Aorta (tissue), 5 donors: ENCODE results near the gene CRLF3. TPM values are rescaled to one million over a fixed set of nuclear protein-coding genes. Genes with fewer than 3 reads are reported as not detected.

Source experiments
- ATAC-seq: fragments of 200-7000 bp; cut with Tn5 transposase; one replicate; pipeline ENCODE4 v1.9.1; 2022; ENCODE audit warnings: moderate library complexity; ENCODE audit not compliant: low FRiP score
- DNase-seq, 2 donors: peaks; one replicate each; pipeline ENCODE4 v3.0.0-alpha.2; 2020
- H3K27ac ChIP-seq, 2 donors: one replicate each; pipeline ENCODE4 v1.5.1; 2013; ENCODE audit warnings: low read length in 2 of 2, mild to moderate bottlenecking in 2 of 2, moderate library complexity in 2 of 2, control low read depth in 1 of 2, inconsistent platforms in 1 of 2, low read depth in 1 of 2
- H3K27me3 ChIP-seq, 2 donors: one replicate each; pipeline ENCODE4 v1.6.1; 2013; ENCODE audit warnings: control low read depth in 1 of 2, low read length in 1 of 2, mild to moderate bottlenecking in 1 of 2, moderate library complexity in 1 of 2; ENCODE audit not compliant: insufficient read depth in 2 of 2, control insufficient read depth in 1 of 2
- H3K36me3 ChIP-seq, 2 donors: one replicate each; pipeline ENCODE4 v1.6.1; 2013; ENCODE audit warnings: control low read depth in 1 of 2, low read length in 1 of 2, mild to moderate bottlenecking in 1 of 2; ENCODE audit not compliant: insufficient read depth in 2 of 2, control insufficient read depth in 1 of 2
- H3K4me1 ChIP-seq, 2 donors: one replicate each; pipeline ENCODE4 v1.6.1; 2013; ENCODE audit warnings: low read length in 2 of 2, control low read depth in 1 of 2, mild to moderate bottlenecking in 1 of 2, moderate library complexity in 1 of 2; ENCODE audit not compliant: insufficient read depth in 2 of 2, control insufficient read depth in 1 of 2
- H3K4me3 ChIP-seq, 2 donors: one replicate each; pipeline ENCODE4 v1.5.1; 2013; ENCODE audit warnings: low read length in 2 of 2, control low read depth in 1 of 2, mild to moderate bottlenecking in 1 of 2
- H3K9me3 ChIP-seq: one replicate; pipeline ENCODE4 v1.6.1; 2013; ENCODE audit warnings: mild to moderate bottlenecking, low read length; ENCODE audit not compliant: control insufficient read depth
- WGBS, 2 donors: extraction: QIAGEN DNeasy Blood & Tissue Kit; methylation state at CpG; one replicate each; pipeline ENCODE4 v1.1.7; 2013; 5-methylcytosine and 5-hydroxymethylcytosine counted together
- intact Hi-C, 2 donors: fragments of 100-400 bp; cut with DNase I; formaldehyde crosslinking; loops; one replicate each; pipeline versions ENCODE4 v1.14.2 to v1.15.0; 2022
- polyA plus RNA-seq, 2 donors: library from polyadenylated mRNA; stranded (reverse); fragments of 200-250 nt; gene quantifications; one replicate each; pipeline ENCODE4 v1.2.3, GENCODE V29; 2013
- total RNA-seq, 2 donors: library from RNA; stranded (reverse); fragmentation: NEBNext Ultra II Directional; extraction: Animal tissue kit (Norgen Biotek cat#: 25700); gene quantifications; one replicate each; pipeline ENCODE4 v1.2.1, GENCODE V29; 2021
- donor health status: healthy with polysubstance abuse.
- donor health status: Bipolar disorder and iron deficiency.
- donor health status: DM: no; HTN: no; CAD: no.
- donor health status: DM: no; HTN: no; CAD: no.
- donor health status: DM: yes; HTN: yes; CAD: no.

The CRLF3 gene
- total and polyA plus RNA-seq, 4 donors = 4.3 to 19.0 (median 8.9) TPM

DNA sequence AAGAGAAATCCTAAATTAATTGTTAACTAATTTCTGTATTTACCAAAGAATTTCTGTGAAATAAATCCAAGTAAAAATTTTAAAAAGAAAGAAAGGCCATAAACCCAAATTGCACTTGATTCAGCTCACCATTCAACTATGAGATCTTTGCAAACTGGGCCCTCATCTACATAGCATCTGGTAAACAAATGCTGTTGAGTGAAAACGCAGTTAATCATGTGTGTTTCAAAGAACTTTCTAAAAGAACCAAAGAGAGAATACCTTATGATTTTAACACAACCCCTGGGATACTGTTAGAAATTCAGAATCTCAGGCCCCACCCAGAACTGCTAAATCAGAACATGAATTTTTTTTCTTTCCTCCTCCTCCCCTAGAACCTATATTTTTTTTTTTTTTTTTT lies 16.6 kb downstream of the CRLF3 start:
- 91 to 93% methylated on average over 1 of the region's 1 CpG for WGBS, 2 donors
- no peaks in the 10 kb centered on the region for H3K27me3 ChIP-seq
- no peaks in the 10 kb centered on the region for H3K9me3 ChIP-seq
- peaks cover 0 to 4% of the 10 kb centered on the region in 2 donors for H3K4me1 ChIP-seq
- intact Hi-C loops = no loop called here
- no peak overlapping the region for H3K4me3 ChIP-seq
- no peak for DNase-seq
- no peak overlapping the region for H3K27ac ChIP-seq
- H3K36me3 ChIP-seq = no peaks in the 10 kb centered on the region
- ATAC-seq = no peak

DNA sequence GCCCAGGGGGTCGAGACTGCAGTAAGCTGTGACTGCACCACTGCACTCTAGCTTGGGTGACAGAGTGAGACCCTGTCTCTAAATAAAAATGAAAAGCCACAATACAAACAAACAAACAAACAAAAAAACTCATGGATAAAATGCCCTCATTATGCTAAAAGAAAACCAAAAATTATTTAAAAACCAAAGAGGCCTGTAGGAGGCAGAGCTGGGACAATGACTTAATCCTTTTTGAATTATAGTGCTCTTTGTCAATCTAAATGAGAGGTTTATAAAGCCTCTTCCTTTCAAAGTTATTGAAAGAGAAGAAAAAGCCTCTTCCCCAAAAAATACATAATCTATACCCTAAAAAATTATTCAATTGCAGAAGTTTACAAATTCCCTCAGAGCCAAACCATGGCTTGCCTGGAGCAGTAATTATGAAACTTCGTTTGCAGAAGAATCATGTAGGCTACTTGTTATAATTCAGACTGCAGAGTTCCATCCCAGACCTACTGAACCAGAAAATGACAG lies 18.5 kb downstream of the CRLF3 start:
- Histone ChIP-seq H3K27ac (no peak overlapping the region), H3K27me3 (no peaks in the 10 kb centered on the region), H3K9me3 (no peaks in the 10 kb centered on the region), H3K4me3 (no peak overlapping the region), H3K36me3 (no peaks in the 10 kb centered on the region), H3K4me1 (no peaks in the 10 kb centered on the region)
- ATAC-seq = no peak
- intact Hi-C loops = no loop called here
- 87 to 94% methylated on average over 2 of the region's 2 CpGs for WGBS, 2 donors
- no peak for DNase-seq

DNA sequence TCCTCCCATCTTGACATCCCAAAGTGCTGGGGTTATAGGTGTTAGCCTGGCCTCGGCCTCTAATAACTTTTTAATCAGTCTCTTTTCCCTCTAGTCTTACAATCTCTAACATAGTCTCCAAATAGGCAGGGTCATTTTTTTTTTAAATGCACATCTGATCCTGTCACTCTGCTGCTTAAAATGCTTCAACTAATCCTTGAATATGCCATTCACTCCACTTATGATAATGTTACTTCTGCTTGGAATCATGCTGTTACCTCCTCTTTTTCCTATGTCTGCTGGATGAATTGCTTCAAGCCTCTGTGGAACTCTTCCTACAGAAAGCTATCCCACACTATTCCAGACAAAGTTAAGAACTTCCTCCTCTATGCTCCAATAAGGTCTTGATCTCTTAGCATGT lies 22.8 kb downstream of the CRLF3 start:
- Histone ChIP-seq H3K4me1 (no peaks in the 10 kb centered on the region), H3K4me3 (no peak overlapping the region), H3K27ac (no peak overlapping the region), H3K9me3 (no peaks in the 10 kb centered on the region), H3K27me3 (no peaks in the 10 kb centered on the region), H3K36me3 (peaks cover 0 to 3% of the 10 kb centered on the region in 2 donors)
- DNase-seq (no peak), ATAC-seq (no peak)
- 96 to 97% methylated on average over 1 of the region's 1 CpG for WGBS, 2 donors
- intact Hi-C loops = loop anchor here in 1 of 2 donors (5.0 kb wide), 1 partner anchor 39 kb away; no protein-coding TSS in a partner anchor

DNA sequence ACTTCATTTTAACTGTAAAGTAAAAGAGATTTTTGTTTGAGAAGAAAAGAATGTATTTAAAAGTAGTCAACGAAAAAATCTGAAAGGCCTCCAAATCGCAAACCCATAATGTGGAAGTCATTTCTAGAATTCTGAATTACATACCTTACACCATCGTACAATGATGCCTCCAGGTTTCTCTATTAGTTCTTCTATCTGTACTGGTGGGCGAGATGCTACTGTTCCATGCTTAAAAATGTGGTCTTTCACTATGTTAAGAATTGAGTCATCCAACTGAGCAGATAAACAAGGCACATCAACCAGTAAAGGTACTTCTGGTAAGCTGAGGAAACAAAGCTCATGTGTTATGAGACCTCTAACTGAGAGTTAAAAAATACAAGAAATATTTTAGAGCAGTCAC lies 28.5 kb downstream of the CRLF3 start:
- Histone ChIP-seq H3K27ac (no peak overlapping the region), H3K9me3 (no peaks in the 10 kb centered on the region), H3K4me1 (no peaks in the 10 kb centered on the region), H3K27me3 (no peaks in the 10 kb centered on the region), H3K36me3 (peaks cover 2 to 3% of the 10 kb centered on the region in 2 donors), H3K4me3 (no peak overlapping the region)
- intact Hi-C loops = no loop called here
- ATAC-seq (no peak), DNase-seq (no peak)
- WGBS, 2 donors = 91 to 92% methylated on average over 4 of the region's 4 CpGs

DNA sequence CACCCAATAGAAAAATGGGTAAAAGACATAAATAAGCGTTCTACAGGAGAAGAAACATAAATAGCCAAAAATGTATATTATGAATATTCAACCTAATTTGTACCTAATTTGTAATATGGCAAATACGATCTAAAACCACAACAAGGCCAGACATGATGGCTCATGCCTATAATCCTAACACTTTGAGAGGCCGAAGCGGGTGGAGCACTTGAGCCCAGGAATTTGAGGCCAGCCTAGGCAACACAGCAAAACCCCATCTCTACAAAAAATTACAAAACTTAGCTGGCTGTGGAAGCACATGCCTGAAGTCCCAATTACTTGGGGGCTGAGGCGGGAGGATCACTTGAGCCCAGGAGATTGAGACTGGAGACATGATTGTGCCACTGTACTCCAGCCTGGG lies 30.1 kb downstream of the CRLF3 start:
- Histone ChIP-seq H3K4me3 (no peak overlapping the region), H3K27ac (no peak overlapping the region), H3K27me3 (no peaks in the 10 kb centered on the region), H3K4me1 (no peaks in the 10 kb centered on the region), H3K9me3 (no peaks in the 10 kb centered on the region), H3K36me3 (peaks cover 1 to 2% of the 10 kb centered on the region in 2 donors)
- ATAC-seq = no peak
- intact Hi-C loops = no loop called here
- WGBS, 2 donors = 93 to 95% methylated on average over 5 of the region's 5 CpGs
- no peak for DNase-seq

DNA sequence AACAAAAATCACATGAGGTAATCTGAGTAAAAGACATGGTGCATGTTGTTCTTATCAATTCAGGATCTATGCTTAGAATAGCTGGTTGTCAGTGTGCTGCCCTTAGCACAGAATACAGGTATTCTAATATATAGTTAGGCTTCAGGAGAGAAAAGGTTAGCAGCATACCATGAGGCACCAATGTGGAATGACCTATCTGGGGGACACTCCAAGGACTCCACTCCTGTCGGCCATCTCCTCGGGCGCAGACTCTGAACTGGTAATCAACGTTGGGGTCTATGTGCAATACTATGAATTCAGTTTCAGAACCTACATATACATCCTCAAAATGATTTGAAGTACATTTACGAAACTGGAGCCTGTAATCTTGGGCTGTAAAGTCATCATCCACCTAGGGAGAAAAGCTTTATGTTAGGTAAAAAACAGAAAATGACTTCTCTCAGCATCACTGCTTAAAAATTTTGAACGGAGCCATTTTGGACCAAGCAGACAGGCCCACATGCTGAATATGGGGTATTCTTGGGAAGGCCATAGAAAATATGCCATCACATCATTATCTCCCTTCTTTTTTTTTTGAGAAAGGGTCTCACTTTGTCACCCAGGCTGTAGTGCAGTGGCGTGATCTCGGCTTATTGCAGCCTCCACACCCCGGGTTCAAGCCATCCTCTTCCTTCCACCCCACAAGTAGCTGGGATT lies 31.1 kb downstream of the CRLF3 start:
- intact Hi-C loops = no loop called here
- Histone ChIP-seq H3K4me1 (no peaks in the 10 kb centered on the region), H3K36me3 (peaks cover 1 to 2% of the 10 kb centered on the region in 2 donors), H3K4me3 (no peak overlapping the region), H3K27me3 (no peaks in the 10 kb centered on the region), H3K9me3 (no peaks in the 10 kb centered on the region), H3K27ac (no peak overlapping the region)
- no peak for DNase-seq
- ATAC-seq = no peak
- 90% methylated on average over 9 of the region's 9 CpGs for WGBS, 2 donors

DNA sequence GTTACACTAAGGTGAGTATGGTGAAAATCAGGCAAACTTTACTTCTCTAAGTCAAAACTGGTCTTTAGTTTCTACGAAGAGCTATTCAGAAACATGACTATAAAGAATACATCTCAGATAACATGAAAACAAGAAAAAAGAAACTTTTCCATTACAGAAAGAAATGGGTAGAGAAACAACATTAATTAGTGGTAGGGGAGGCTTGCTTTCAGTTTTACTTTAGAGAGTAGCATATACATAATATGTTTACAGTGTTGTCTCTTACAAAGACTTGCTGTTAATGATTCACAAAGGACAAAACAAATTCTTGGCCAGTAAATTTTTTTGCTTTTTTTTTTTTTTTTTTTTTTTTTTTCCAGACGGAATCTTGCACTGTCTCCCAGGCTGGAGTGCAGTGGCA lies 34.2 kb downstream of the CRLF3 start:
- peaks cover 1 to 2% of the 10 kb centered on the region in 2 donors for H3K36me3 ChIP-seq
- DNase-seq = no peak
- ATAC-seq = no peak
- no peaks in the 10 kb centered on the region for H3K9me3 ChIP-seq
- no peaks in the 10 kb centered on the region for H3K27me3 ChIP-seq
- 72% methylated on average over 2 of the region's 2 CpGs for WGBS, 2 donors
- no peak overlapping the region for H3K27ac ChIP-seq
- intact Hi-C loops = no loop called here
- peaks cover 0 to 2% of the 10 kb centered on the region in 2 donors for H3K4me1 ChIP-seq
- H3K4me3 ChIP-seq = no peak overlapping the region

DNA sequence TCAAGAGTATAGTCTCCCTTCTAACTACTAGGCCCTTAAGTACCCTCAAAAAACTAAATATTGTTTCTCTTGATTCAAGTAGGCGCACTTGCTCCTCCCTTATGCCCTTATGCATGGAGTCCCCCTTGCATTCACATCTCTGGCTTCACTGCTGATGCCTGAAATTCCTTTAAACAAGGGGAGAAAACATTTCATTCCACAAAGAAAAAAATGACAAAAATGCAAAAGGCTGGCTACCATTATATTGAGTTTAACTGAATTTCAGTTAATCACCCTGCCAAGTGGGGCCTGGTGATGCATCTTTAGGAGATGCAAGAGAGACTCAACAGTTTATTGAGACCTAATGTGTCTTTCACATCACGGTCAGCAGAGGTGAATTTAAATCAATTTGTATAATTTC lies 35.6 kb downstream of the CRLF3 start:
- H3K27ac ChIP-seq = no peak overlapping the region
- H3K36me3 ChIP-seq = peaks cover 2% of the 10 kb centered on the region in 2 donors
- no peaks in the 10 kb centered on the region for H3K9me3 ChIP-seq
- DNase-seq (no peak), ATAC-seq (no peak)
- peaks cover 0 to 2% of the 10 kb centered on the region in 2 donors for H3K4me1 ChIP-seq
- H3K4me3 ChIP-seq = no peak overlapping the region
- WGBS, 2 donors = 82 to 94% methylated on average over 2 of the region's 2 CpGs
- intact Hi-C loops = no loop called here
- H3K27me3 ChIP-seq = no peaks in the 10 kb centered on the region

DNA sequence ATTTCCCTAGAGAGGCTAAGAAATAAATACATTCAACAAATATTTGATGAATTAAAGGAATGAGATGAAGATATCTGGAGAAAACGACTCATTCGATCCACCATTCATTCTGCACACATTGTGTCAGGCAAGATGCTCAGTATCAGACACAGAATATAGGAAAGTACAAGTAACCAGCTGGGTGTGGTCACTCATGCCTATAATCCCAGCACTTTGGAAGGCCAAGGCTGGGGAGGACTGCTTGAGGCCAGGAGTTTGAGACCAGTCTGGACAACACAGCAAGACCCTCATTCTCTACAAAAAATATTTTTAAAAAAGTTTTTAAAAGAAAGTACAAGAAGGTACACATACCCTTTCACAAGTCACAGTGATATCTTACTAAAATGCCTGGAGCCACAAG lies 42.3 kb downstream of the CRLF3 start:
- ATAC-seq (no peak), DNase-seq (no peak)
- H3K9me3 ChIP-seq = no peaks in the 10 kb centered on the region
- intact Hi-C loops = no loop called here
- no peak overlapping the region for H3K4me3 ChIP-seq
- H3K27me3 ChIP-seq = no peaks in the 10 kb centered on the region
- WGBS, 2 donors = 84 to 88% methylated on average over 2 of the region's 2 CpGs
- H3K36me3 ChIP-seq = peaks cover 0 to 2% of the 10 kb centered on the region in 2 donors
- H3K4me1 ChIP-seq = no peaks in the 10 kb centered on the region
- no peak overlapping the region for H3K27ac ChIP-seq
